Thyroid gland (tissue), 4 donors: Measurements from ENCODE around the gene GPR148. TPM values are rescaled to one million over a fixed set of nuclear protein-coding genes. Genes with fewer than 3 reads are reported as not detected.

Source experiments
- DNase-seq, 2 donors: peaks; one replicate each; pipeline ENCODE4 v3.0.0-alpha.2; 2019
- H3K27ac ChIP-seq, 3 donors: fragments of 200-600 bp; sonication (generic); 1 replicate in 2 of 3; 2 replicates in 1 of 3; pipeline ENCODE4 v1.5.1; 2016 to 2019; ENCODE audit warnings: mild to moderate bottlenecking in 1 of 3, moderate library complexity in 1 of 3
- H3K27me3 ChIP-seq: fragments of 200-600 bp; sonication (generic); one replicate; pipeline ENCODE4 v1.5.1; 2019
- H3K36me3 ChIP-seq, 2 donors: fragments of 200-600 bp; sonication (generic); one replicate each; pipeline ENCODE4 v1.5.1; 2016 to 2019
- H3K4me1 ChIP-seq, 2 donors: fragments of 200-600 bp; sonication (generic); one replicate each; pipeline ENCODE4 v1.5.1; 2017 to 2019
- H3K4me3 ChIP-seq, 3 donors: fragments of 200-600 bp; sonication (generic); replicated peaks in 1 of 3; 1 replicate in 2 of 3; 2 replicates in 1 of 3; pipeline ENCODE4 v1.5.1; 2016; ENCODE audit warnings: mild to moderate bottlenecking in 1 of 3
- H3K9me3 ChIP-seq: fragments of 200-600 bp; sonication (generic); one replicate; pipeline ENCODE4 v1.5.1; 2017
- CTCF ChIP-seq, 6 experiments: fragments of 200-600 bp in 3 of 6; fragments of 450-650 bp in 3 of 6; sonication (generic) in 3 of 6; IDR thresholded peaks; one replicate each; pipeline ENCODE4 v1.5.1; 2016 to 2019; ENCODE audit warnings: antibody characterized with exemption in 6 of 6, mild to moderate bottlenecking in 2 of 6, inconsistent platforms in 1 of 6, moderate library complexity in 1 of 6
- POLR2A ChIP-seq, 2 donors: fragments of 450-650 bp; IDR thresholded peaks; one replicate each; pipeline ENCODE4 v1.6.1; 2017; ENCODE audit warnings: antibody characterized with exemption in 2 of 2, mild to moderate bottlenecking in 2 of 2, moderate library complexity in 1 of 2
- WGBS, 2 donors: methylation state at CpG; one replicate each; pipeline ENCODE4 v1.1.5; 2017; 5-methylcytosine and 5-hydroxymethylcytosine counted together
- intact Hi-C: fragments of 100-400 bp; cut with DNase I; formaldehyde crosslinking; loops from one replicate; pipeline ENCODE4 v1.15.1; 2023
- total RNA-seq, 4 donors: library from RNA; depleted of rRNA; stranded (reverse); fragments of >200 nt; gene quantifications; one replicate each; pipeline ENCODE4 v1.2.3, GENCODE V29; 2016

The GPR148 gene
- total RNA-seq, 4 donors from 2014 or later, result not detected

- DNase-seq, result no peak
- intact Hi-C loops, result no loop called here
- TF ChIP-seq POLR2A (IDR thresholded peaks at IDR 0.05), result no peak
- no peak for TF ChIP-seq CTCF (IDR thresholded peaks at IDR 0.05)
- Histone ChIP-seq H3K4me3 (no peak overlapping the region), H3K9me3 (no peaks in the 10 kb centered on the region), H3K27ac (no peak overlapping the region), H3K36me3 (no peaks in the 10 kb centered on the region), H3K4me1 (no peaks in the 10 kb centered on the region), H3K27me3 (no peaks in the 10 kb centered on the region)
- WGBS, 2 donors, result 93 to 94% methylated on average over 9 of the region's 9 CpGs
Measured at GRCh38 chr2:130778781-130779180, 49.9 kb downstream of the GPR148 start.

Other genes with a start within 250 kb of the GPR148 start
- under 1 TPM in 2 of 4 donors, not detected in 2; 0.11 to 0.27 TPM for gene POTEI, start 219.7 kb upstream of the GPR148 start, total RNA-seq
- not detected for gene CFC1B, start 207.8 kb upstream of the GPR148 start, total RNA-seq
- gene CFC1, start 129.5 kb upstream of the GPR148 start, total RNA-seq, result not detected
- gene POTEJ, start 117.6 kb upstream of the GPR148 start, total RNA-seq, result under 1 TPM in 1 of 4 donors, not detected in 3; 0.27 TPM
- gene AMER3, start 26.5 kb downstream of the GPR148 start, total RNA-seq, result under 1 TPM in 1 of 4 donors, not detected in 3; 0.08 TPM
- gene ARHGEF4, start 107.8 kb downstream of the GPR148 start, total RNA-seq, result 10 to 100 TPM; 15.6 to 24.3 (median 22.5) TPM